Mucosa of descending colon (tissue), 3 donors: Measurements from ENCODE around the gene ROPN1B. TPM values are rescaled to one million over a fixed set of nuclear protein-coding genes. Genes with fewer than 3 reads are reported as not detected.

Experiments used
- ATAC-seq: fragments of 200-7000 bp; cut with Tn5 transposase; one replicate; pipeline ENCODE4 v1.9.1; 2020; ENCODE audit warnings: mild to moderate bottlenecking, moderate library complexity
- DNase-seq, 3 donors: peaks; one replicate each; pipeline ENCODE4 v3.0.0-alpha.2; 2020
- H3K36me3 ChIP-seq: fragments of 200-600 bp; one replicate; pipeline ENCODE4 v1.8.0; 2021; ENCODE audit warnings: low read depth, mild to moderate bottlenecking
- H3K4me1 ChIP-seq: fragments of 200-600 bp; one replicate; pipeline ENCODE4 v1.8.0; 2021; ENCODE audit warnings: low read depth, mild to moderate bottlenecking
- H3K4me3 ChIP-seq: fragments of 200-600 bp; one replicate; pipeline ENCODE4 v1.8.0; 2021; ENCODE audit warnings: mild to moderate bottlenecking
- H3K9me3 ChIP-seq: fragments of 200-600 bp; one replicate; pipeline ENCODE4 v1.8.0; 2021; ENCODE audit warnings: mild to moderate bottlenecking
- CTCF ChIP-seq: fragments of 200-600 bp; IDR thresholded peaks from one replicate; pipeline ENCODE4 v1.8.0; 2022; ENCODE audit warnings: antibody characterized with exemption, mild to moderate bottlenecking
- intact Hi-C, 2 donors: fragments of 100-400 bp; cut with DNase I in 1 of 2; cut with micrococcal nuclease in 1 of 2; formaldehyde crosslinking; loops; one replicate each; pipeline versions ENCODE4 v1.11.0 to v1.11.1; 2022; cut with DNase I, micrococcal nuclease
- total RNA-seq, 3 donors: library from RNA; stranded (reverse); fragmentation: NEBNext Ultra II Directional in 2 of 3; extraction: Animal tissue kit (Norgen Biotek cat#: 25700) in 2 of 3; gene quantifications; one replicate each; pipeline versions ENCODE4 v1.2.1 to v1.2.4, GENCODE V29; 2021 to 2023
- donor health status: DM: no; HTN: no; CAD: no; lungs with moderate emphysema.
- donor health status: DM: no; HTN: no; CAD: no.
- donor health status: DM: no; HTN: yes; CAD: no.

Gene ROPN1B
- total RNA-seq, 3 donors from 2014 or later = 0.22 TPM; not detected in 2

GRCh38 chr3:126016616-126017015 is 47.6 kb downstream of the ROPN1B start:
- no peaks in the 10 kb centered on the region for H3K9me3 ChIP-seq
- no peaks in the 10 kb centered on the region for H3K36me3 ChIP-seq
- ATAC-seq = no peak
- H3K4me1 ChIP-seq = no peaks in the 10 kb centered on the region
- no peak for TF ChIP-seq CTCF
- intact Hi-C loops = no loop called here
- H3K4me3 ChIP-seq = no peak overlapping the region
- no peak for DNase-seq

- no peaks in the 10 kb centered on the region for H3K36me3 ChIP-seq
- H3K4me3 ChIP-seq = no peak overlapping the region
- ATAC-seq = no peak
- intact Hi-C loops = no loop called here
- no peaks in the 10 kb centered on the region for H3K4me1 ChIP-seq
- H3K9me3 ChIP-seq = no peaks in the 10 kb centered on the region
- TF ChIP-seq CTCF = no peak
- DNase-seq = no peak
Measured at GRCh38 chr3:126017362-126017761, 48.4 kb downstream of the ROPN1B start.

- Histone ChIP-seq H3K9me3 (no peaks in the 10 kb centered on the region), H3K4me1 (no peaks in the 10 kb centered on the region), H3K36me3 (no peaks in the 10 kb centered on the region), H3K4me3 (no peak overlapping the region)
- intact Hi-C loops = no loop called here
- TF ChIP-seq CTCF = no peak
- ATAC-seq (no peak), DNase-seq (no peak)
Measured at GRCh38 chr3:126018545-126018944, 49.6 kb downstream of the ROPN1B start.

- no peak for TF ChIP-seq CTCF
- Histone ChIP-seq H3K9me3 (no peaks in the 10 kb centered on the region), H3K36me3 (no peaks in the 10 kb centered on the region), H3K4me1 (no peaks in the 10 kb centered on the region), H3K4me3 (no peak overlapping the region)
- intact Hi-C loops = no loop called here
- ATAC-seq (no peak), DNase-seq (no peak)
Measured at GRCh38 chr3:126018995-126019394, 50.0 kb downstream of the ROPN1B start.

GRCh38 chr3:126019683-126020082 is 50.7 kb downstream of the ROPN1B start:
- intact Hi-C loops = no loop called here
- ATAC-seq = no peak
- H3K36me3 ChIP-seq = no peaks in the 10 kb centered on the region

More at GRCh38 chr3:126019683-126020082, 50.7 kb downstream of the ROPN1B start:
- no peak for TF ChIP-seq CTCF
- no peaks in the 10 kb centered on the region for H3K9me3 ChIP-seq
- no peaks in the 10 kb centered on the region for H3K4me1 ChIP-seq
- DNase-seq = no peak
- H3K4me3 ChIP-seq = no peak overlapping the region
